Endodermal cell (in vitro differentiated cells): ENCODE results near the gene MIPEP. TPM values are rescaled to one million over a fixed set of nuclear protein-coding genes. Genes with fewer than 3 reads are reported as not detected.

Experiments
- DNase-seq: peaks from one replicate; pipeline ENCODE4 v3.0.0-alpha.2; 2017
- H3K27ac ChIP-seq: 2 replicates; pipeline ENCODE4 v1.5.1; 2013; ENCODE audit warnings: mild to moderate bottlenecking, low read depth, low read length, moderate library complexity
- H3K27me3 ChIP-seq: 2 replicates; pipeline ENCODE4 v1.6.1; 2013; ENCODE audit warnings: mild to moderate bottlenecking, low read length, moderate library complexity; ENCODE audit not compliant: insufficient read depth, control insufficient read depth, poor library complexity, severe bottlenecking
- H3K36me3 ChIP-seq: 2 replicates; pipeline ENCODE4 v1.7.0; 2013; ENCODE audit warnings: mild to moderate bottlenecking, low read length, moderate library complexity; ENCODE audit not compliant: control insufficient read depth, insufficient read depth
- H3K4me1 ChIP-seq: one replicate; pipeline ENCODE4 v1.7.0; 2013; ENCODE audit warnings: low read length; ENCODE audit not compliant: control insufficient read depth, insufficient read depth
- H3K4me3 ChIP-seq: 2 replicates; pipeline ENCODE4 v1.5.1; 2013; ENCODE audit warnings: mild to moderate bottlenecking, low read length, moderate library complexity
- H3K9ac ChIP-seq: 2 replicates; pipeline ENCODE4 v1.6.1; 2013; ENCODE audit warnings: mild to moderate bottlenecking, low read length, moderate library complexity; ENCODE audit not compliant: poor library complexity, severe bottlenecking; ENCODE audit errors: extremely low read depth
- H3K9me3 ChIP-seq: 2 replicates; pipeline ENCODE4 v1.6.1; 2013; ENCODE audit warnings: mild to moderate bottlenecking, low read length, moderate library complexity; ENCODE audit not compliant: control insufficient read depth
- H3K27ac Mint-ChIP-seq: 2 replicates; pipeline ENCODE4 v1.8.0; 2020; ENCODE audit warnings: mixed read lengths
- H3K27me3 Mint-ChIP-seq: 2 replicates; pipeline ENCODE4 v1.8.0; 2021; ENCODE audit warnings: mild to moderate bottlenecking, mixed read lengths; ENCODE audit not compliant: insufficient read depth
- H3K36me3 Mint-ChIP-seq: 2 replicates; pipeline ENCODE4 v1.8.0; 2020; ENCODE audit warnings: low read depth, mixed read lengths
- H3K4me1 Mint-ChIP-seq: 2 replicates; pipeline ENCODE4 v1.8.0; 2020; ENCODE audit warnings: mixed read lengths
- H3K4me3 Mint-ChIP-seq: 2 replicates; pipeline ENCODE4 v1.8.0; 2020; ENCODE audit warnings: mild to moderate bottlenecking, moderate library complexity, mixed read lengths
- H3K9me3 Mint-ChIP-seq: 2 replicates; pipeline ENCODE4 v1.8.0; 2020; ENCODE audit warnings: mild to moderate bottlenecking, mixed read lengths
- WGBS, 2 experiments: methylation state at CpG; one replicate each; pipeline versions ENCODE4 v1.1.5 to v1.1.7; 2013; ENCODE audit warnings: missing lambda C conversion rate in 2 of 2, mixed read lengths in 1 of 2; ENCODE audit not compliant: insufficient coverage in 1 of 2, insufficient read length in 1 of 2; 5-methylcytosine and 5-hydroxymethylcytosine counted together
- total RNA-seq, 2 donors: library from RNA; stranded (reverse); fragmentation: NEBNext Ultra II Directional in 1 of 2; extraction: Animal tissue kit (Norgen Biotek cat#: 25700) in 1 of 2; gene quantifications; 2 replicates in 1 of 2; 3 replicates in 1 of 2; pipeline ENCODE4 v1.2.1, GENCODE V29; 2021
- TF ChIP-seq, protein P1 (sequence below): fragments of 200-600 bp; sonication (generic); conservative IDR thresholded peaks from 2 replicates; pipeline ENCODE4 v1.5.0; 2021; ENCODE audit warnings: antibody characterized with exemption, mild to moderate bottlenecking

Gene MIPEP
- total RNA-seq, 2 donors from 2014 or later: 23.1 to 23.9 TPM

DNA sequence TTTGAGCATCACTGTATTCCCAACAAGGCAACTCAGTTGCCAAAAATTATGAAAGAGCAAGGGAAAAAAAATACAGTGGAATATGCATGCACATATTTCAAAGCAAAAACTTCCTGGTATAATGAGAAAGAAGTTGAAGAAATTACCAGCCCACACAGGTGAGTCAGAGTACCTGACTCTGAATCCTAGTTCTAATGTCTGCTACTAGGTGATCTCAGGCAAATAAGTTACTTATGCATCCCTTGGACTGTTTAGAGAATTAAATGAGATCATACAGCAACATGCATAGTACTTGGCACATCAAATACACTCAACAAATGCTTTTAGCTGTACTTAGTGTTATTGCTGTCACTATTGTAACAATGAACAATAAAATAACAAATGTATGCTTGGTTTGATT is 144.9 kb downstream of the MIPEP start:
- no peak overlapping the region for H3K27ac Mint-ChIP-seq
- H3K4me3 Mint-ChIP-seq: no peak overlapping the region
- H3K9me3 Mint-ChIP-seq: no peaks in the 10 kb centered on the region
- DNase-seq: no peak
- Histone ChIP-seq H3K4me3 (no peak overlapping the region), H3K9me3 (no peaks in the 10 kb centered on the region), H3K27ac (no peak overlapping the region), H3K36me3 (no peaks in the 10 kb centered on the region), H3K4me1 (no peaks in the 10 kb centered on the region), H3K9ac (no peak overlapping the region), H3K27me3 (no peaks in the 10 kb centered on the region)
- TF ChIP-seq, protein P1, sequence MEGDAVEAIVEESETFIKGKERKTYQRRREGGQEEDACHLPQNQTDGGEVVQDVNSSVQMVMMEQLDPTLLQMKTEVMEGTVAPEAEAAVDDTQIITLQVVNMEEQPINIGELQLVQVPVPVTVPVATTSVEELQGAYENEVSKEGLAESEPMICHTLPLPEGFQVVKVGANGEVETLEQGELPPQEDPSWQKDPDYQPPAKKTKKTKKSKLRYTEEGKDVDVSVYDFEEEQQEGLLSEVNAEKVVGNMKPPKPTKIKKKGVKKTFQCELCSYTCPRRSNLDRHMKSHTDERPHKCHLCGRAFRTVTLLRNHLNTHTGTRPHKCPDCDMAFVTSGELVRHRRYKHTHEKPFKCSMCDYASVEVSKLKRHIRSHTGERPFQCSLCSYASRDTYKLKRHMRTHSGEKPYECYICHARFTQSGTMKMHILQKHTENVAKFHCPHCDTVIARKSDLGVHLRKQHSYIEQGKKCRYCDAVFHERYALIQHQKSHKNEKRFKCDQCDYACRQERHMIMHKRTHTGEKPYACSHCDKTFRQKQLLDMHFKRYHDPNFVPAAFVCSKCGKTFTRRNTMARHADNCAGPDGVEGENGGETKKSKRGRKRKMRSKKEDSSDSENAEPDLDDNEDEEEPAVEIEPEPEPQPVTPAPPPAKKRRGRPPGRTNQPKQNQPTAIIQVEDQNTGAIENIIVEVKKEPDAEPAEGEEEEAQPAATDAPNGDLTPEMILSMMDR: no peak
- no peaks in the 10 kb centered on the region for H3K36me3 Mint-ChIP-seq
- H3K4me1 Mint-ChIP-seq: peaks cover 2% of the 10 kb centered on the region
- no peaks in the 10 kb centered on the region for H3K27me3 Mint-ChIP-seq

DNA sequence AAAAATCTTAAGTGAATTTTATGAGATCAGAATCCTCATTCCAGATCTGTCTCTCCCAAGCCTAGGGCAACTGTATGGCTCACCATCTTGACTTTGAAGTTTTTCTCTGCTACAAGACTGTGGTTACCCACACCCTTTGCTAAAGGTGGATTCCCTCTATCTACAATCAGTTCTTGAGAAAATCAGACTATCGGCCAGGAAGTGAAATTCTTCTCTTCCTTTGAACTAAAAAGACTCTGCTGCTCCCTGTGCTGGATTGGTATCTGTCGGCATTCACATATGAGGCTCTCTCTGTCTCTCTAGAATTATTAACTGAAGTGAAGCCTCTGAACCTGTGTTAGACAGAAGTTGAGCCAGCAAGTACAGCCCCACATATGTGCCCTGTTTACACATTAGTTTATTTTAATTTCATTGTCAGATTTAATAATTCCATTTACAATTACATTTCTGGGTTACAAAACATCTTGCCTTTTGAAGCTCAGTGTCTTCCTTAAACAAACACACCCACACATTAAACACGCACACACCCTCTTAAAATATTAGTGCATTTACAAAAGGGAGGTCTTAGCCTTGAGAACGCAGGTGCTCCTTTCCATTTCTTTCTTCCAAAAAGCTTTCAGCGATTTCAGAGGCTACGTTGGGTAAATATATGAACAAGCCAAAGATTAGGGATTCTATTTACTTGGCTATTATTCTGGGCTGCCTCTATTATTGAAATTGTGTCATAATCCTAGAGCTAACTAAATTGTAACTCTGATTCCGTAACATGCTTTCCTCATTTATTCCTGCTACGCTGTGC is 145.7 kb downstream of the MIPEP start:
- H3K9me3 ChIP-seq: no peaks in the 10 kb centered on the region
- no peak overlapping the region for H3K27ac ChIP-seq
- no peaks in the 10 kb centered on the region for H3K4me1 ChIP-seq
- H3K9ac ChIP-seq: no peak overlapping the region
- Mint-ChIP-seq H3K27me3 (no peaks in the 10 kb centered on the region), H3K4me1 (no peaks in the 10 kb centered on the region), H3K4me3 (no peak overlapping the region), H3K36me3 (no peaks in the 10 kb centered on the region), H3K27ac (no peak overlapping the region), H3K9me3 (no peaks in the 10 kb centered on the region)
- WGBS, 2 experiments: 96 to 97% methylated on average over 8 of the region's 8 CpGs
- H3K27me3 ChIP-seq: no peaks in the 10 kb centered on the region
- no peak overlapping the region for H3K4me3 ChIP-seq
- TF ChIP-seq, protein P1: no peak
- DNase-seq: no peak
- no peaks in the 10 kb centered on the region for H3K36me3 ChIP-seq

DNA sequence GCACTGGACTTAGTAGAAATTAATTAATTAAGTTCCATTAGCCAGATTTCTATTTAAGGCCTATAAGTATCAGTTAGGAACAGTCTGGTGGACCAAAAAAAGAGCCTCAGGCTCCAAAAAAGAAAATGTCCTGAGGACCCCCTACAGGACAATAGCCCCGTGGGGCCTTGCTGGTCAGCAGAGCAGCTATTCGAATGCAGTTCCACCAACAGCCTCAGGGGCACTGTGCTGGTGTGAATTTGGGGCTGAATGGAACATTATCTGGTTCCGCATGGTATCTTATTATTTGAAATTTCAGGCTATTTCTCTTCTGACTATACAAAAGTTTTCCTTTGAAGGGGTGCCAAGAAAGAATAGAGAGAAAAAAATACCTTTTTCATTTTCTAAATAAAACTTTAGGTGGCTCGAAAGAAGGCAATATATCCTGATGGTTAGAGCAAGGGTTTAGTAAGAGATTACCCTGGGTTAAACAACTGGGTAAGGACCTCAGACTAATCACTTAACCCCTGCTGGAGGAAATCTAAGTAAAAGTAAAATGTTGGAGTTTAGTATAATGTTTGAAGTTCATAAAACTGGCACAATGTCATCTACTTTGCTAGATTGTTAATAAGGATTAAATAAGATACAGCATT is 147.2 kb downstream of the MIPEP start:
- Mint-ChIP-seq H3K27ac (no peak overlapping the region), H3K4me3 (no peak overlapping the region), H3K4me1 (no peaks in the 10 kb centered on the region), H3K9me3 (no peaks in the 10 kb centered on the region), H3K27me3 (no peaks in the 10 kb centered on the region), H3K36me3 (no peaks in the 10 kb centered on the region)
- H3K4me1 ChIP-seq: no peaks in the 10 kb centered on the region
- no peaks in the 10 kb centered on the region for H3K9me3 ChIP-seq
- H3K27ac ChIP-seq: no peak overlapping the region
- no peaks in the 10 kb centered on the region for H3K36me3 ChIP-seq
- WGBS, 2 experiments: 51 to 66% methylated on average over 3 to 4 of the region's 4 CpGs
- no peak overlapping the region for H3K4me3 ChIP-seq
- TF ChIP-seq, protein P1: peak; percentile 91
- H3K27me3 ChIP-seq: no peaks in the 10 kb centered on the region
- peak; percentile 82 for DNase-seq
- H3K9ac ChIP-seq: no peak overlapping the region
